GM12878 (cell line): ENCODE results near the gene TMEM109. TPM values are rescaled to one million over a fixed set of nuclear protein-coding genes. Genes with fewer than 3 reads are reported as not detected.

Source experiments
- ATF7 ChIP-seq: fragments of 450-650 bp; IDR thresholded peaks from 2 replicates; pipeline ENCODE4 v1.6.1; 2016; ENCODE audit warnings: low read depth, mild to moderate bottlenecking
- BRCA1 ChIP-seq: IDR thresholded peaks from 2 replicates; pipeline ENCODE4 v1.6.1; 2011; ENCODE audit warnings: low read depth, low read length, improper control_type of control experiment
- CBFB ChIP-seq: IDR thresholded peaks from 2 replicates; pipeline ENCODE4 v1.6.1; 2016; ENCODE audit warnings: antibody characterized with exemption, low read depth
- GATAD2B ChIP-seq: fragments of 450-650 bp; conservative IDR thresholded peaks from 2 replicates; pipeline ENCODE4 v1.6.1; 2017; ENCODE audit warnings: low read depth, mild to moderate bottlenecking, moderate library complexity
- JUNB ChIP-seq: IDR thresholded peaks from 2 replicates; pipeline ENCODE4 v1.6.1; 2016; ENCODE audit warnings: antibody characterized with exemption, mild to moderate bottlenecking
- MEF2B ChIP-seq: fragments of 450-650 bp; IDR thresholded peaks from 2 replicates; pipeline ENCODE4 v1.6.1; 2018; ENCODE audit warnings: mild to moderate bottlenecking, moderate library complexity; ENCODE audit not compliant: partially characterized antibody, poor library complexity, severe bottlenecking
- NR2C2 ChIP-seq: IDR thresholded peaks from 2 replicates; pipeline ENCODE4 v1.6.1; 2011; ENCODE audit warnings: borderline replicate concordance, low read depth; ENCODE audit not compliant: control insufficient read depth, insufficient read length
- NRF1 ChIP-seq: conservative IDR thresholded peaks from 2 replicates; pipeline ENCODE4 v1.6.1; 2011; ENCODE audit warnings: mild to moderate bottlenecking, low read depth, low read length, improper control_type of control experiment
- POLR2A ChIP-seq: IDR thresholded peaks from 2 replicates; pipeline ENCODE4 v1.6.1; 2011; ENCODE audit warnings: low read depth, mild to moderate bottlenecking, low read length
- RFX5 ChIP-seq: IDR thresholded peaks from 2 replicates; pipeline ENCODE4 v1.6.1; 2011; ENCODE audit warnings: low read depth, low read length, improper control_type of control experiment
- SMAD5 ChIP-seq: IDR thresholded peaks from 2 replicates; pipeline ENCODE4 v1.6.1; 2016; ENCODE audit warnings: antibody characterized with exemption, low read depth
- TAF1 ChIP-seq: IDR thresholded peaks from 2 replicates; pipeline ENCODE4 v1.6.1; 2011; ENCODE audit warnings: mild to moderate bottlenecking, low read depth, low read length, borderline replicate concordance
- ZBED1 ChIP-seq: IDR thresholded peaks from 2 replicates; pipeline ENCODE4 v1.6.1; 2016; ENCODE audit warnings: borderline replicate concordance
- ZNF384 ChIP-seq: IDR thresholded peaks from 2 replicates; pipeline ENCODE4 v1.6.1; 2012; ENCODE audit warnings: low read depth, mild to moderate bottlenecking, low read length, improper control_type of control experiment, borderline replicate concordance
- ZNF622 ChIP-seq: fragments of 450-650 bp; IDR thresholded peaks from 2 replicates; pipeline ENCODE4 v1.6.1; 2017; ENCODE audit warnings: mild to moderate bottlenecking, inconsistent platforms
- polyA plus RNA-seq, 11 experiments: library from polyadenylated mRNA; depleted of rRNA in 4 of 11; unstranded in 6 of 11; stranded (reverse) in 5 of 11; fragments of >200 nt; fragmentation: Nextera tagmentation in 4 of 11; fragmentation: Illumina TruSeq in 1 of 11; extraction: Ambion mirVana in 4 of 11; extraction: Trizol in 1 of 11; gene quantifications; 1 replicate in 1 of 11; 2 replicates in 10 of 11; pipeline versions ENCODE4 v1.2.1 to v1.2.3, GENCODE V29; 2011 to 2016; ENCODE audit warnings: inconsistent platforms in 2 of 11, missing spikeins in 2 of 11, low read depth in 1 of 11
- total RNA-seq, 4 experiments: library from RNA; depleted of rRNA in 3 of 4; stranded (reverse); fragments of >200 nt in 3 of 4; fragmentation: Illumina TruSeq in 1 of 4; extraction: Trizol in 1 of 4; gene quantifications; 2 replicates each; pipeline versions ENCODE4 v1.2.1 to v1.2.3, GENCODE V29; 2013 to 2021
- TF ChIP-seq, protein P1 (sequence below): fragments of 450-650 bp; formaldehyde crosslinking; IDR thresholded peaks from 2 replicates; pipeline ENCODE4 v1.4.0; 2022; ENCODE audit warnings: mild to moderate bottlenecking, moderate library complexity
- TF ChIP-seq, protein P2 (sequence below): IDR thresholded peaks from 2 replicates; pipeline ENCODE4 v1.6.1; 2012; ENCODE audit warnings: low read depth, low read length, improper control_type of control experiment
- TF ChIP-seq, protein P3 (sequence below): fragments of 150-350 bp; IDR thresholded peaks from 2 replicates; pipeline ENCODE4 v1.6.1; 2014; ENCODE audit warnings: mild to moderate bottlenecking, low read depth, low read length
- TF ChIP-seq, protein P4 (sequence below): fragments of 450-650 bp; formaldehyde crosslinking; IDR thresholded peaks from 2 replicates; pipeline ENCODE4 v1.4.0; 2020; ENCODE audit warnings: mild to moderate bottlenecking, moderate library complexity
- TF ChIP-seq, protein P5 (sequence below): fragments of 450-650 bp; IDR thresholded peaks from 2 replicates; pipeline ENCODE4 v1.6.1; 2017; ENCODE audit warnings: mild to moderate bottlenecking

TMEM109 gene
- total and polyA plus RNA-seq, 10 of the 15 experiments (the other 5 are each of a cell fraction or from before 2014, with no cell fraction given) = 21.9 to 199 (median 85.2) TPM

DNA sequence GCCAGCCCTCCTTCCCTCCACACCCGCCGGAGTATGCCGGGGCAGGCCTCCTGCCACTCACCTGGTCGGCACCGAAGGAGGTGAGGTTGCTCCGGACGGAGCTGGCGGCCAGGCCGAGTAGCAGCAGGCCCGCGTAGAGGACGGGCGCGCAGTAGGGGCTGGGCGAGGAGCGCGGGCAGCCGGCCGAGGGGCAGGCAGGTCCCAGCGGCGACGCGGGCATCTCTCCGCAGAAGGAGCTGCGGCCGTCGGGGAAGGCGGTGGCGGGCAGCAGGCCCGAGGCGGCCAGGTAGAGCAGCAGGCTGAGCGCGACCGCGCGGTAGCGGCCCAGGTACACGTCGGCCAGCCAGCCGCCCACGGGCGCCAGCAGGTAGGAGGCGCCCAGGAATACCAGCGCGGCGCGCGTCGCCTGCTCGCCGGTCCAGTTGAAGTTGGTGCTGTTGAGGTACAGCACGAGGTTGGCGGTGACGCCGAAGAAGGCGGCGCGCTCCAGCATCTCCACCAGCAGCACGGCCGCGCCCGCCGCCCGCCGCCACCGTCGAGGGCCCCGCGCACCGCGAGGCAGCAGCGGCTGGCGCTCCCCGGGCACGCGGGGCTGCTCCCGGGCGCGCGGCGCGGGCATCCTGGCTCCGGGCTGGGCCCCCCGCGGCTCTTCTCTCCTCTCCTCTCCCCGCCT, 37.1 kb downstream of the TMEM109 start (continued):
- TF ChIP-seq, protein P1, sequence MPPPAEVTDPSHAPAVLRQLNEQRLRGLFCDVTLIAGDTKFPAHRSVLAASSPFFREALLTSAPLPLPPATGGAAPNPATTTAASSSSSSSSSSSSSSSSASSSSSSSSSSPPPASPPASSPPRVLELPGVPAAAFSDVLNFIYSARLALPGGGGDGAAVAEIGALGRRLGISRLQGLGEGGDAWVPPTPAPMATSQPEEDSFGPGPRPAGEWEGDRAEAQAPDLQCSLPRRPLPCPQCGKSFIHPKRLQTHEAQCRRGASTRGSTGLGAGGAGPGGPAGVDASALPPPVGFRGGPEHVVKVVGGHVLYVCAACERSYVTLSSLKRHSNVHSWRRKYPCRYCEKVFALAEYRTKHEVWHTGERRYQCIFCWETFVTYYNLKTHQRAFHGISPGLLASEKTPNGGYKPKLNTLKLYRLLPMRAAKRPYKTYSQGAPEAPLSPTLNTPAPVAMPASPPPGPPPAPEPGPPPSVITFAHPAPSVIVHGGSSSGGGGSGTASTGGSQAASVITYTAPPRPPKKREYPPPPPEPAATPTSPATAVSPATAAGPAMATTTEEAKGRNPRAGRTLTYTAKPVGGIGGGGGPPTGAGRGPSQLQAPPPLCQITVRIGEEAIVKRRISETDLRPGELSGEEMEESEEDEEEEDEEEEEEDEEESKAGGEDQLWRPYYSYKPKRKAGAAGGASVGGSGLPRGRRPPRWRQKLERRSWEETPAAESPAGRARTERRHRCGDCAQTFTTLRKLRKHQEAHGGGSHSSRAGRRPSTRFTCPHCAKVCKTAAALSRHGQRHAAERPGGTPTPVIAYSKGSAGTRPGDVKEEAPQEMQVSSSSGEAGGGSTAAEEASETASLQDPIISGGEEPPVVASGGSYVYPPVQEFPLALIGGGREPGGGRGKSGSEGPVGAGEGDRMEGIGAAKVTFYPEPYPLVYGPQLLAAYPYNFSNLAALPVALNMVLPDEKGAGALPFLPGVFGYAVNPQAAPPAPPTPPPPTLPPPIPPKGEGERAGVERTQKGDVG (CRISPR knock-in tag) = no peak
- TF ChIP-seq, protein P2, sequence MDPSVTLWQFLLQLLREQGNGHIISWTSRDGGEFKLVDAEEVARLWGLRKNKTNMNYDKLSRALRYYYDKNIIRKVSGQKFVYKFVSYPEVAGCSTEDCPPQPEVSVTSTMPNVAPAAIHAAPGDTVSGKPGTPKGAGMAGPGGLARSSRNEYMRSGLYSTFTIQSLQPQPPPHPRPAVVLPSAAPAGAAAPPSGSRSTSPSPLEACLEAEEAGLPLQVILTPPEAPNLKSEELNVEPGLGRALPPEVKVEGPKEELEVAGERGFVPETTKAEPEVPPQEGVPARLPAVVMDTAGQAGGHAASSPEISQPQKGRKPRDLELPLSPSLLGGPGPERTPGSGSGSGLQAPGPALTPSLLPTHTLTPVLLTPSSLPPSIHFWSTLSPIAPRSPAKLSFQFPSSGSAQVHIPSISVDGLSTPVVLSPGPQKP = no peak
- TF ChIP-seq, protein P3, sequence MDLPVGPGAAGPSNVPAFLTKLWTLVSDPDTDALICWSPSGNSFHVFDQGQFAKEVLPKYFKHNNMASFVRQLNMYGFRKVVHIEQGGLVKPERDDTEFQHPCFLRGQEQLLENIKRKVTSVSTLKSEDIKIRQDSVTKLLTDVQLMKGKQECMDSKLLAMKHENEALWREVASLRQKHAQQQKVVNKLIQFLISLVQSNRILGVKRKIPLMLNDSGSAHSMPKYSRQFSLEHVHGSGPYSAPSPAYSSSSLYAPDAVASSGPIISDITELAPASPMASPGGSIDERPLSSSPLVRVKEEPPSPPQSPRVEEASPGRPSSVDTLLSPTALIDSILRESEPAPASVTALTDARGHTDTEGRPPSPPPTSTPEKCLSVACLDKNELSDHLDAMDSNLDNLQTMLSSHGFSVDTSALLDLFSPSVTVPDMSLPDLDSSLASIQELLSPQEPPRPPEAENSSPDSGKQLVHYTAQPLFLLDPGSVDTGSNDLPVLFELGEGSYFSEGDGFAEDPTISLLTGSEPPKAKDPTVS = no peak
- TF ChIP-seq BRCA1 (no peak), ZNF622 (no peak), ZNF384 (no peak), JUNB (no peak), RFX5 (no peak), NRF1 (no peak), NR2C2 (no peak), CBFB (no peak), TAF1 (no peak), ZBED1 (no peak), SMAD5 (no peak), GATAD2B (peak; percentile 63), ATF7 (no peak), MEF2B (no peak), POLR2A (peak; percentile 73)
- TF ChIP-seq, protein P4, sequence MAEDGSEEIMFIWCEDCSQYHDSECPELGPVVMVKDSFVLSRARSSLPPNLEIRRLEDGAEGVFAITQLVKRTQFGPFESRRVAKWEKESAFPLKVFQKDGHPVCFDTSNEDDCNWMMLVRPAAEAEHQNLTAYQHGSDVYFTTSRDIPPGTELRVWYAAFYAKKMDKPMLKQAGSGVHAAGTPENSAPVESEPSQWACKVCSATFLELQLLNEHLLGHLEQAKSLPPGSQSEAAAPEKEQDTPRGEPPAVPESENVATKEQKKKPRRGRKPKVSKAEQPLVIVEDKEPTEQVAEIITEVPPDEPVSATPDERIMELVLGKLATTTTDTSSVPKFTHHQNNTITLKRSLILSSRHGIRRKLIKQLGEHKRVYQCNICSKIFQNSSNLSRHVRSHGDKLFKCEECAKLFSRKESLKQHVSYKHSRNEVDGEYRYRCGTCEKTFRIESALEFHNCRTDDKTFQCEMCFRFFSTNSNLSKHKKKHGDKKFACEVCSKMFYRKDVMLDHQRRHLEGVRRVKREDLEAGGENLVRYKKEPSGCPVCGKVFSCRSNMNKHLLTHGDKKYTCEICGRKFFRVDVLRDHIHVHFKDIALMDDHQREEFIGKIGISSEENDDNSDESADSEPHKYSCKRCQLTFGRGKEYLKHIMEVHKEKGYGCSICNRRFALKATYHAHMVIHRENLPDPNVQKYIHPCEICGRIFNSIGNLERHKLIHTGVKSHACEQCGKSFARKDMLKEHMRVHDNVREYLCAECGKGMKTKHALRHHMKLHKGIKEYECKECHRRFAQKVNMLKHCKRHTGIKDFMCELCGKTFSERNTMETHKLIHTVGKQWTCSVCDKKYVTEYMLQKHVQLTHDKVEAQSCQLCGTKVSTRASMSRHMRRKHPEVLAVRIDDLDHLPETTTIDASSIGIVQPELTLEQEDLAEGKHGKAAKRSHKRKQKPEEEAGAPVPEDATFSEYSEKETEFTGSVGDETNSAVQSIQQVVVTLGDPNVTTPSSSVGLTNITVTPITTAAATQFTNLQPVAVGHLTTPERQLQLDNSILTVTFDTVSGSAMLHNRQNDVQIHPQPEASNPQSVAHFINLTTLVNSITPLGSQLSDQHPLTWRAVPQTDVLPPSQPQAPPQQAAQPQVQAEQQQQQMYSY (CRISPR knock-in tag) = no peak
- TF ChIP-seq, protein P5, sequence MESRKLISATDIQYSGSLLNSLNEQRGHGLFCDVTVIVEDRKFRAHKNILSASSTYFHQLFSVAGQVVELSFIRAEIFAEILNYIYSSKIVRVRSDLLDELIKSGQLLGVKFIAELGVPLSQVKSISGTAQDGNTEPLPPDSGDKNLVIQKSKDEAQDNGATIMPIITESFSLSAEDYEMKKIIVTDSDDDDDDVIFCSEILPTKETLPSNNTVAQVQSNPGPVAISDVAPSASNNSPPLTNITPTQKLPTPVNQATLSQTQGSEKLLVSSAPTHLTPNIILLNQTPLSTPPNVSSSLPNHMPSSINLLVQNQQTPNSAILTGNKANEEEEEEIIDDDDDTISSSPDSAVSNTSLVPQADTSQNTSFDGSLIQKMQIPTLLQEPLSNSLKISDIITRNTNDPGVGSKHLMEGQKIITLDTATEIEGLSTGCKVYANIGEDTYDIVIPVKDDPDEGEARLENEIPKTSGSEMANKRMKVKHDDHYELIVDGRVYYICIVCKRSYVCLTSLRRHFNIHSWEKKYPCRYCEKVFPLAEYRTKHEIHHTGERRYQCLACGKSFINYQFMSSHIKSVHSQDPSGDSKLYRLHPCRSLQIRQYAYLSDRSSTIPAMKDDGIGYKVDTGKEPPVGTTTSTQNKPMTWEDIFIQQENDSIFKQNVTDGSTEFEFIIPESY = no peak
